Measurements from ENCODE around the gene KLHL17.

- no peak for TF ChIP-seq CTCF (IDR thresholded peaks at IDR 0.05)
- TF ChIP-seq POLR2A (IDR thresholded peaks at IDR 0.05): no peak
- TF ChIP-seq POLR2AphosphoS5 (IDR thresholded peaks at IDR 0.05): no peak
Observed at GRCh38 chr1:969260-969855, 9.0 kb downstream of the KLHL17 start.

Data from prostate gland (tissue), 2 donors.